Lower lobe of right lung (tissue), 2 donors: ENCODE results near the gene TNFRSF12A. TPM values are rescaled to one million over a fixed set of nuclear protein-coding genes. Genes with fewer than 3 reads are reported as not detected.

Experiments
- ATAC-seq, 2 donors: fragments of 200-7000 bp; cut with Tn5 transposase; one replicate each; pipeline ENCODE4 v1.9.1; 2020 to 2022; ENCODE audit warnings: mild to moderate bottlenecking in 2 of 2, moderate library complexity in 2 of 2
- DNase-seq: peaks from one replicate; pipeline ENCODE4 v3.0.0-alpha.2; 2020
- H3K27ac ChIP-seq: fragments of 200-600 bp; one replicate; pipeline ENCODE4 v1.8.0; 2022
- H3K27me3 ChIP-seq: fragments of 200-600 bp; one replicate; pipeline ENCODE4 v1.8.0; 2022; ENCODE audit warnings: low read depth
- H3K36me3 ChIP-seq: fragments of 200-600 bp; one replicate; pipeline ENCODE4 v1.8.0; 2022; ENCODE audit warnings: mild to moderate bottlenecking
- H3K4me1 ChIP-seq: fragments of 200-600 bp; one replicate; pipeline ENCODE4 v1.8.0; 2022
- H3K4me3 ChIP-seq: fragments of 200-600 bp; one replicate; pipeline ENCODE4 v1.8.0; 2022; ENCODE audit warnings: mild to moderate bottlenecking
- H3K9me3 ChIP-seq: fragments of 200-600 bp; one replicate; pipeline ENCODE4 v1.8.0; 2022
- intact Hi-C: fragments of 100-400 bp; cut with DNase I; formaldehyde crosslinking; loops from one replicate; pipeline ENCODE4 v1.11.0; 2022
- total RNA-seq: library from RNA; stranded (reverse); fragmentation: NEBNext Ultra II Directional; extraction: Animal tissue kit (Norgen Biotek cat#: 25700); gene quantifications from one replicate; pipeline ENCODE4 v1.2.1, GENCODE V29; 2021
- TF ChIP-seq, protein P1 (sequence below): fragments of 200-600 bp; IDR thresholded peaks from one replicate; pipeline ENCODE4 v1.8.0; 2022; ENCODE audit warnings: antibody characterized with exemption, mild to moderate bottlenecking
- donor health status: DM: no; HTN: yes; CAD: no; lungs with severe emphysema.

The TNFRSF12A gene
- total RNA-seq, 1 donor from 2014 or later, result 28.8 TPM

DNA sequence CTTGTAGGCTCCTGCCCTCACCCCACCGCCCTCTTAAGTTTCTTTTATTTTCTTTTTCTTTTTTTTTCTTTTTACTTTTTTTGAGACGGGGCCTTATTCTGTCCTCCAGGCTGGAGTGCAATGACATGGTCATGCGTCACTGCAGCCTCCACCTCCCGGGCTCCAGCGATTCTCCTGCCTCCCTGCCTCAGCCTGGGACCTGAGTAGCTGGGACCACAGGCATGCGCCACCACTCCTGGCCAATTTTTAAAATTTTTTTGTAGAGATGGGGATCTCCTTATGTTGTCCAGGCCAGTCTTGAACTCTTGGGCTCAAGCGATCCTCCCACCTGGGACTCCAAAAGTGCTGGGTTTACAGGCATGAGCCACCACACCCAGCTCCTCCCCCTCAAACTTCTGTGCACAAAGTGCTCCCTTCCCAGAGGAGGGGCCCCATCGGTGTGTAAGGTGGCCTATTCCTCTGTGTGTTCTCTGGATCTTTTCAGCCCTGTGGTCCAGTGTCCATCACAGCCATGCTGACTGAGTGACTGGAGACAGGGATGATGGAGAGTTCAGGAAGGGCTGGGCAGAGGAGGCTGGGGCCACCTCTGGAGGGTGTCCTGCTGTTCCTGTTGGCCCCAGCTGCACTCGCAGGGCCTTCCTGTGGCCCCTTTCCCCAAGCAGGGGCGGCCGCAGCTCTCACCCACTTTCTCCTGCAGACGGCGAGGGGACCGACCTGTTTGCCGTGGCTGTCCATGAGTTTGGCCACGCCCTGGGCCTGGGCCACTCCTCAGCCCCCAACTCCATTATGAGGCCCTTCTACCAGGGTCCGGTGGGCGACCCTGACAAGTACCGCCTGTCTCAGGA, 36.4 kb downstream of the TNFRSF12A start:
- intact Hi-C loops, result no loop called here
- no peak overlapping the region for H3K27ac ChIP-seq
- DNase-seq, result no peak
- H3K9me3 ChIP-seq, result no peaks in the 10 kb centered on the region
- no peak for ATAC-seq
- H3K27me3 ChIP-seq, result no peaks in the 10 kb centered on the region
- peaks cover 21% of the 10 kb centered on the region for H3K4me1 ChIP-seq
- TF ChIP-seq, protein P1, sequence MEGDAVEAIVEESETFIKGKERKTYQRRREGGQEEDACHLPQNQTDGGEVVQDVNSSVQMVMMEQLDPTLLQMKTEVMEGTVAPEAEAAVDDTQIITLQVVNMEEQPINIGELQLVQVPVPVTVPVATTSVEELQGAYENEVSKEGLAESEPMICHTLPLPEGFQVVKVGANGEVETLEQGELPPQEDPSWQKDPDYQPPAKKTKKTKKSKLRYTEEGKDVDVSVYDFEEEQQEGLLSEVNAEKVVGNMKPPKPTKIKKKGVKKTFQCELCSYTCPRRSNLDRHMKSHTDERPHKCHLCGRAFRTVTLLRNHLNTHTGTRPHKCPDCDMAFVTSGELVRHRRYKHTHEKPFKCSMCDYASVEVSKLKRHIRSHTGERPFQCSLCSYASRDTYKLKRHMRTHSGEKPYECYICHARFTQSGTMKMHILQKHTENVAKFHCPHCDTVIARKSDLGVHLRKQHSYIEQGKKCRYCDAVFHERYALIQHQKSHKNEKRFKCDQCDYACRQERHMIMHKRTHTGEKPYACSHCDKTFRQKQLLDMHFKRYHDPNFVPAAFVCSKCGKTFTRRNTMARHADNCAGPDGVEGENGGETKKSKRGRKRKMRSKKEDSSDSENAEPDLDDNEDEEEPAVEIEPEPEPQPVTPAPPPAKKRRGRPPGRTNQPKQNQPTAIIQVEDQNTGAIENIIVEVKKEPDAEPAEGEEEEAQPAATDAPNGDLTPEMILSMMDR, result no peak
- no peaks in the 10 kb centered on the region for H3K36me3 ChIP-seq
- no peak overlapping the region for H3K4me3 ChIP-seq

DNA sequence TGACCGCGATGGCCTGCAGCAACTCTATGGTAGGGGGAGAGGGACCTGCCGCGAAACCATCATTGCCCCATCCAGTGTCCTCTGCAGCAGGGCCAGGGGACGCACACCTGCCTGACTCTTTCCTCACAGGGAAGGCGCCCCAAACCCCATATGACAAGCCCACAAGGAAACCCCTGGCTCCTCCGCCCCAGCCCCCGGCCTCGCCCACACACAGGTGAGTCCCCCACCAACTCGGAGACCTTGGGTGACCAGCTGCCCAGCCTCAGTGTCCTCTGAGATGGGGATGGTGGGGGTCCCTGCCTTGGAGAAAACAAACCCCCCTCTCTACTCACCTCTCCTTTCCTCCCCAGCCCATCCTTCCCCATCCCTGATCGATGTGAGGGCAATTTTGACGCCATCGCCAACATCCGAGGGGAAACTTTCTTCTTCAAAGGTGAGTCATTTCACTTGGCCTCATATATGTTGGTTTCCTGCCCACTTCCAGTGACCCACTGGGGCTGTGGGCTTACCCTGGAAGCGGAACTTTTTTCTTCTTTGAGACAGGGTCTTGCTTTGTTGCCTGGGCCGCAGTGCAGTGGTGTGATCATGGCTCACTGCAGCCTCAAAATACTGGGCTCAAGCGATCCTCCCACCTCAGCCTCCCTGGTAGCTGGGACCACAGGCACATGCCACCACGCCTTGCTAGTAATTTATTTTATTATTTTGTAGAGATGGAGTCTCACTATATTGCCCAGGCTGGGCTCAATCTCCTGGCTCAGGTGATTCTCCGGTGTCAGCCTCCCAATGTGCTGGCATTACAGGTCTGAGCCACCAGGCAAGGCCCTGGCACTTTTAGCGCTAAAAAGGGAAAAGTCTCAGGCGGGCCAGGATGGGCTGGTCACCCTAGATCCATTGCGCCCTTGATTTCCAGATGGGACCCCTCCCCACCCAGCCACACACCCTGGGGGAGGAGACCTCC, 37.3 kb downstream of the TNFRSF12A start:
- TF ChIP-seq, protein P1, result no peak
- intact Hi-C loops, result no loop called here
- Histone ChIP-seq H3K27me3 (no peaks in the 10 kb centered on the region), H3K4me1 (peaks cover 30% of the 10 kb centered on the region), H3K4me3 (peak overlapping the region; percentile 91), H3K27ac (no peak overlapping the region), H3K36me3 (no peaks in the 10 kb centered on the region), H3K9me3 (no peaks in the 10 kb centered on the region)
- no peak for ATAC-seq
- DNase-seq, result no peak

DNA sequence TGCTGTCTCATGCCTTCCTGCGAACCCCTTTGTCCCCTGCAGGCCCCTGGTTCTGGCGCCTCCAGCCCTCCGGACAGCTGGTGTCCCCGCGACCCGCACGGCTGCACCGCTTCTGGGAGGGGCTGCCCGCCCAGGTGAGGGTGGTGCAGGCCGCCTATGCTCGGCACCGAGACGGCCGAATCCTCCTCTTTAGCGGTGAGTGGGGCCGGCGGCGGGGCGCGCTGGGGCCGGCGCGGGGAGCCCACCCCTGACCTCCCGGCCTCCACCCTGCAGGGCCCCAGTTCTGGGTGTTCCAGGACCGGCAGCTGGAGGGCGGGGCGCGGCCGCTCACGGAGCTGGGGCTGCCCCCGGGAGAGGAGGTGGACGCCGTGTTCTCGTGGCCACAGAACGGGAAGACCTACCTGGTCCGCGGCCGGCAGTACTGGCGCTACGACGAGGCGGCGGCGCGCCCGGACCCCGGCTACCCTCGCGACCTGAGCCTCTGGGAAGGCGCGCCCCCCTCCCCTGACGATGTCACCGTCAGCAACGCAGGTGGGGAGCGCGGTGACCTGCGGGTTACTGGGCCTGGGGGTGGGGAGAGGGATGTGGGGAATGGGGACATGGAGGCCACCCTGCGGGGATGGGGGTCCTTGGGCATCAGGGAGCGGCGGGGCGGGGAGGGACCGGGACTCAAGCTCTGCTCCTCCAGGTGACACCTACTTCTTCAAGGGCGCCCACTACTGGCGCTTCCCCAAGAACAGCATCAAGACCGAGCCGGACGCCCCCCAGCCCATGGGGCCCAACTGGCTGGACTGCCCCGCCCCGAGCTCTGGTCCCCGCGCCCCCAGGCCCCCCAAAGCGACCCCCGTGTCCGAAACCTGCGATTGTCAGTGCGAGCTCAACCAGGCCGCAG, 38.2 kb downstream of the TNFRSF12A start:
- intact Hi-C loops, result no loop called here
- peak overlapping the region; percentile 86 for H3K27ac ChIP-seq
- H3K4me3 ChIP-seq, result peak overlapping the region; percentile 91
- peaks cover 30% of the 10 kb centered on the region for H3K4me1 ChIP-seq
- no peaks in the 10 kb centered on the region for H3K36me3 ChIP-seq
- ATAC-seq, result peak; percentile 52 to 64
- no peaks in the 10 kb centered on the region for H3K27me3 ChIP-seq
- DNase-seq, result peak; percentile 77
- H3K9me3 ChIP-seq, result no peaks in the 10 kb centered on the region
- TF ChIP-seq, protein P1, result no peak

DNA sequence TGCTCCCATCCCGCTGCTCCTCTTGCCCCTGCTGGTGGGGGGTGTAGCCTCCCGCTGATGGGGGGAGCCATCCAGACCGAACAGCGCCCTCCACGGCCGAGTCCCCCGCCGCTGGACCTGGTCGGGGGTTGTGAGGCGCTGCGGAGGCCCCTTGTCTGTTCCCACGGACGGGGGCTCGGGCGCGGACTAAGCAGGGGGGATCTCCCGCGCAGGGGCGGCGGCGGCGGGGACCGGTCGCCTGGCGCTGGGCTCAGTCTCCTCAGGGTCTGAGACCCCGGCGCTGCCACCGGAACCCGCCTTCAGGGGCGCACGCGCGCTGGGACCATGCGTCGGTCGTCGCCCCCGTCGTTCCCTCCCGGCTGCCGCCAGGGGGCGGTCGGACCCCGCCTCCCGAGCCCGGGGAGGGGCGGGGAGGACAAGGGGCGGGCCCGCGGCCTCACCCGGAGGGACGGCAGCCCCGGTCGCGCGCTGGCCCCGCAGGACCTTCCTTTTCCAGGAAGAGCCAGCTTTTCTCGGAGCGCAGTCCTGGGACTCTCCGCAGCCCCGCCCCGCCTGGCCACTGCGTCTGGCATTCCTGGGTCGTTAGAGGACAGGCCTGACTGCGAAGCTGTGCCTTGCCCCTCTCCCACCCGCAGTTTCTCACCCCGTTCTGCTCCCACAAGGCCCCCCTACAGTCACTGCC, 39.0 kb downstream of the TNFRSF12A start:
- Histone ChIP-seq H3K27me3 (no peaks in the 10 kb centered on the region), H3K27ac (peak overlapping the region; percentile 86), H3K4me1 (peaks cover 30% of the 10 kb centered on the region), H3K9me3 (no peaks in the 10 kb centered on the region), H3K36me3 (no peaks in the 10 kb centered on the region), H3K4me3 (peak overlapping the region; percentile 91)
- intact Hi-C loops, result no loop called here
- TF ChIP-seq, protein P1, result peak; percentile 87
- DNase-seq, result peak; percentile 92
- ATAC-seq, result peak; percentile 96 to 97
